ENCODE data around the gene ALAS1.

ALAS1 gene

DNA sequence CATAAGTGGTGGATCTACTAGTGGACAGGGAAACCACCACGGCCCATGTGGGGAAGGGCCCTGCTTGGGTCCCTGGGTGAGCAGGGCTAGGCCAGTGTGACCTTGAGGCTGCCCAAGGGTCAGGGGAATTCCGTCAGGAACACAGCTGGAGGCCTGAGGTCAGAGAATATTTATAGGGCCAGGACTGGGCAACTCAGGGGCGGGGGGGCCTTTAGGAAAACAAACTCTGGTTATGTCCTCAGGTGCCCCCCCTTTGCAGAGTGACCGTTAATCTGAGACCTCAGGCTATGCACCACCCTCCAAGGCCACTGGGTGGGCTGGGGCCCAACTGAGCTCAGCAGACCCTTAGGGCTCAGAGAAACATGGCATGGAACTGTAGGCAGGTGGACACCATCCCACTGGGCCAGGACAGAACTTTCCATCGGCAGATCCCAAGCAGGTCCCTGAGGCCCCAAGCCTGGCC lies 38.5 kb downstream of the ALAS1 start:
- no peak for DNase-seq (ENCODE audit: low spot score)
- Histone ChIP-seq H3K4me3 (no peak overlapping the region), H3K27ac (peak overlapping the region in 1 of 2 donors; percentile 97)
- TF ChIP-seq, protein P1, sequence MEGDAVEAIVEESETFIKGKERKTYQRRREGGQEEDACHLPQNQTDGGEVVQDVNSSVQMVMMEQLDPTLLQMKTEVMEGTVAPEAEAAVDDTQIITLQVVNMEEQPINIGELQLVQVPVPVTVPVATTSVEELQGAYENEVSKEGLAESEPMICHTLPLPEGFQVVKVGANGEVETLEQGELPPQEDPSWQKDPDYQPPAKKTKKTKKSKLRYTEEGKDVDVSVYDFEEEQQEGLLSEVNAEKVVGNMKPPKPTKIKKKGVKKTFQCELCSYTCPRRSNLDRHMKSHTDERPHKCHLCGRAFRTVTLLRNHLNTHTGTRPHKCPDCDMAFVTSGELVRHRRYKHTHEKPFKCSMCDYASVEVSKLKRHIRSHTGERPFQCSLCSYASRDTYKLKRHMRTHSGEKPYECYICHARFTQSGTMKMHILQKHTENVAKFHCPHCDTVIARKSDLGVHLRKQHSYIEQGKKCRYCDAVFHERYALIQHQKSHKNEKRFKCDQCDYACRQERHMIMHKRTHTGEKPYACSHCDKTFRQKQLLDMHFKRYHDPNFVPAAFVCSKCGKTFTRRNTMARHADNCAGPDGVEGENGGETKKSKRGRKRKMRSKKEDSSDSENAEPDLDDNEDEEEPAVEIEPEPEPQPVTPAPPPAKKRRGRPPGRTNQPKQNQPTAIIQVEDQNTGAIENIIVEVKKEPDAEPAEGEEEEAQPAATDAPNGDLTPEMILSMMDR (IDR thresholded peaks at IDR 0.05), result no peak

DNA sequence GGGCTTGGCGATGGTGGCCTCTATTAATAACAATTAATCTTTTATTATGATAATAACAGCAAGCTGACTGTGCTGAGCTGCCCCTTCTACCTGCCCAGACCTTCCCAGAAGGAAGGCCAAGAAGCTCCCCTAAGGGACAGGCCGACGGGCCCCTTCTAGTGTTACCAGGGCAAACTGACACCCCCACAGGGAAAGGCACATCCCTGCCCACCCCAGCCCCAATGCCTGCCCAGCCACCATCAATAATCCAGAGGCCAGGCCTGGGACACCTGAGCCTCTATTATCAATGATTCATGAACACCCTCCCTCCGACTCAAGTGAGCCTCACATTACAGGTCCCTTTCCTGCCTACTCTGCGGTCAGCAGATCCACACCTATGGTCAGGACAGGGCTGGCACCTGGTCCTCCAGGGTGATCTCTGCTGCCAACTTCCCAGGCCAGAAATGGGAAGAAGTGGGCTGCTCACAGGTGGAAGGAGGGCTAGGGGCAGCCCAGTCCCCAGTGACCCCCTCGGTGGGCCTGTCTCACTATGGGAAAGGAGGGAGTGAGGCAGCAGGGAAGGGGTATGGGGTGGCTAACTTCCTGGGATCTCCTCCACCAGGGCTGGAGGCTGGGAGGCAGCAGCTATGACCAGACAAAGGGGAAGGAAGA lies 39.2 kb downstream of the ALAS1 start:
- no peak for DNase-seq (ENCODE audit: low spot score)
- H3K4me3 ChIP-seq, result peak overlapping the region; percentile 92

DNA sequence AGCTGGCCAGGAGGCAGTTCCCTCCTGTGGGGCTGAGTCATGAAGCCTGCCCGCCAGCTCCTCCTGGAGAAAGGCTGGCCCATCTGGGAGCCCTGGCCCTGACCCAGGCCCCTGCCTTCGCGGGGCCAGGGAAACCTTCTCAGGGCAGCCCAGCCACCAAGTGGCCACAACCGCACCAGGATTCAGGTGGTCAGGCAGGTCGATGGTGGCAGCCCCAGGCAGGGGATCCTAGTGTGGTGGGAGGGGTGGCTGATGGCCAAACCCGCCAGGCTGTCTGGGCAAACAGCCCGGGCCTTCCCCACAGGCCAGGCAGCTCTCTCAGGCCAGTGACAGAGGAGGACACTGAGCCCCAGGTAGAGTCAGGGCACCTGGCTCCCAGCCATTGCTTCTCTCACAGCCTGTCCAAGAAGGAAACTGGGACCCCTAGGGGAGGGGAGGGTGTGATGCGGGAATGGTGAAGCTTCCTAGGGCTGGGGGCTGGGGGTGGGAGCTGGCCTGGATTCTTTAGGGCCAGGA lies 39.8 kb downstream of the ALAS1 start:
- peak; percentile 89 for DNase-seq (ENCODE audit: low spot score)
- TF ChIP-seq, protein P1 (IDR thresholded peaks at IDR 0.05), result no peak
- H3K4me3 ChIP-seq, result peak overlapping the region; percentile 92
- peak overlapping the region; percentile 88 to 97 for H3K27ac ChIP-seq

More for the DNA sequence above, 39.2 kb downstream of the ALAS1 start:
- TF ChIP-seq, protein P1 (IDR thresholded peaks at IDR 0.05), result no peak
- H3K27ac ChIP-seq, result peak overlapping the region; percentile 88 to 97

DNA sequence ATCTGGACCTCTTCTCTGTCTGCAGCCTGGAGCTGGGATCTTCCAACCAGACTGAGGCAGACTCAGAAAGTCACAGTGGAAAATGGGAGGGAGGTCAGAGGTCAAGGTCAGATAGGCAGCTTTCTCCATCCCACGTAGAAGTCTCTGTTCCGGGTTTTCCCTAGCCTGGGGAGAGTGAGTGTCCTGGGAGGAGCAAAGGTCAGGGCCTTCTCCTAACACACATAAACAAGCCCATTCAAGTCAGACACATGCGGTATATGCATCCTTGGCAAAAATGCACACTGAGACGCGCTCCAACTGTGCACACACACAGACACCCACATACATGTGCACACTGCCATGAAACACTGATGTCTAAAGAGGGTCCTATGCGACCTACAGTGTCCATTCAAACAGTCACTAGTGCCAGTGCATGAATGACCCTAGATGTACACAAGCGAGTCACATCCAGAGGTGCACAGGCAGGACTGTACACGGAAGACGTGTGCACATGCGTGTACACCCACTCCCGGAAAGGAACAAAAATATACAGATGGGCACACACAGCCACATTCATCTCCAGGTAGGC lies 40.3 kb downstream of the ALAS1 start:
- TF ChIP-seq, protein P1 (IDR thresholded peaks at IDR 0.05), result no peak
- no peak for DNase-seq (ENCODE audit: low spot score)
- Histone ChIP-seq H3K27ac (peak overlapping the region; percentile 88 to 97), H3K4me3 (peak overlapping the region; percentile 92)

DNA sequence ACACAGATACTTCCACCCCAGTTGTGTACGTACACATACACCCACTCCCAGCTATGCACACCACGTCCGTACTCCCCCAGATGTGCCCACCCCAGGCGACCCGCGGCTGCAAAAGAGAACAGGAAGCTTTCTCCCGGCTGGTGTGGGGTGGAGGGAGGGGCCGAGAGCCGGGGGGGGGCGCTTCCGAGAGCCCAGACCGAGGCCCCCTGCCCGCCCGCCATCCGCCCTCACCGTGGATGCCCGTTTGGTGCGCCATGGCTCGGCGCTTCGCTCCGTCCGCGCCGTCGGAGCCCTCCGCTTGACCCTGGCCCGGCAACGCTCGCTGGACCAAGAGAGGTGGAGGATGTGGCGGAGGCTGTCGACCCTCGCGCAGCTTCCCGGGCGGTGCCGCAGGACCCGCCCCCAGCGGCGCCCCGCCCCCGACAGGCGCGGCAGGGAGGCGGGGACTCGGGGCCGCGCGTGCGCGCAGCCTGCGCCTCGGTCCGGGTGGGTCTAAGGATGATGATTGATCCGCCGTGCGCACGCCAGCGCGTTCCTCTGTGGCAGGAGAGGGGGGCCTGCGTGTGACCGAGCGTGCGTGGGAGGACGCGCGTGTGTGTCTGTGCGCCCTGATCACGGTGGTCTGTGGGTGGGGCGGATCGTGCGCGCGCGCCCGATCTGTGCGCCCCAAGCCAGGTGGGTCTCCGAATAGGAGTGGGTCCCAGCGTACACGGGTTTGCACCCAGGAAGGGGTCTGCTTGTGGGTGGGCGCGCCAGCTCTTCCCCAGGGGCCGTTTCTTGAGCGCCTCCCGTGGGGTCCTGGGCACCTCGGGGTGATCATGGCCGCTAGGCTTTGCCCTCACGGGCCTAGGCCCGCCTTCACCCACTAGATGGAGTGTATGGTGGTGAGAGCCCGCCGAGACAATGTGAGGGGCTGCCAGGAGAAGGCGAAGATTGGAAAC lies 41.1 kb downstream of the ALAS1 start, which contains the start of gene TWF2:
TWF2 (minus strand) TSS at position 398 of the 941 bp plus-strand sequence; CDS start at position 256, 142 bp downstream.
- Histone ChIP-seq H3K27ac (peak within 1 kb of the TSS; percentile 88 to 97), H3K4me3 (peak within 1 kb of the TSS; percentile 92)
- peak; percentile 80 for DNase-seq (ENCODE audit: low spot score)
- TF ChIP-seq, protein P1 (IDR thresholded peaks at IDR 0.05), result no peak

DNA sequence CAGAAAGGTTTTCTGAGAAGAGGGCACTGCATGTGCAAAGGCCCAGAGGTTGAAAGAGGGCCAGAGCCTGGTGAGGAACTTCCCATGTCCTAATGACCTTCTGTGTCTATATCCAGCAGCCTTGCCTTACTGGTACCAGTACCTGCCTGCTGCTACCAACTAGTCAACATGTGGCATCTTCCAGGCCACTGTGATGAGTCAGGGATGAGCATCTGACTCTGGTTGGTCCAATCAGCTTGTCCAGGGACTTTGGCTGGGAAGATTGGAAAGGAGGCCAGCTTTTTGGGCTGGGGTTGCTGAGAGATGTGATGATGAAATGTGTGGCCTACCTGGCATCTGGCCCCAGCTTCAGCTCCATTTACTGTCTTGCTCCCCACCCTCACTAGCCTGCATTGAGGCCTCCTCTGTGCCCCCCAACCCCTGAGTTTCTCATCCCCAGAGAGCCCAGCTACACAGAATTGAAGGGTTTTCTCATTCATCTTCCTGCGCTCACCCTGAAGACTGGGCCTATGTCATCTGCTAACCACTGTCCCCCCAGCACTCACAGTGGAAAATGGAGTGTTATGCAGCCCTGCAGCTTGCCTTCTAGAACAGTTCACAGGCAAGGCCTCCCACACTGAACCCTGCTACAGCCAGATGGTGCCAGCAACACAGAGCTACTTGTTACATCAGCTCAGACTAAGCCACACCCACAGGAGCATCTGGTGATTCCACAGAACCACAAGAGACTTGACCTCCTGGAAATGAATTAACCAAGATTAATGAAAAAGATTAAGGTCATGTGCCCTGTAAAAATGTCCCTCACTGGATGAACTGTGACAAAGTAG lies 42.3 kb downstream of the ALAS1 start:
- peak overlapping the region; percentile 92 for H3K4me3 ChIP-seq
- peak overlapping the region in 1 of 2 donors; percentile 97 for H3K27ac ChIP-seq
- TF ChIP-seq, protein P1 (IDR thresholded peaks at IDR 0.05), result no peak
- DNase-seq (ENCODE audit: low spot score), result peak; percentile 87

Data from coronary artery (tissue), 2 donors.